GM18520 (cell line): ENCODE results near the gene TARS2.

Experiments used
- ATAC-seq: cut with Tn5 transposase; IDR thresholded peaks from one replicate; pipeline ENCODE4 v1.9.1; 2021; ENCODE audit not compliant: unreplicated experiment

The TARS2 gene

GRCh38 chr1:150555198-150555970 lies 68.2 kb downstream of the TARS2 start:
- ATAC-seq, result no peak

DNA sequence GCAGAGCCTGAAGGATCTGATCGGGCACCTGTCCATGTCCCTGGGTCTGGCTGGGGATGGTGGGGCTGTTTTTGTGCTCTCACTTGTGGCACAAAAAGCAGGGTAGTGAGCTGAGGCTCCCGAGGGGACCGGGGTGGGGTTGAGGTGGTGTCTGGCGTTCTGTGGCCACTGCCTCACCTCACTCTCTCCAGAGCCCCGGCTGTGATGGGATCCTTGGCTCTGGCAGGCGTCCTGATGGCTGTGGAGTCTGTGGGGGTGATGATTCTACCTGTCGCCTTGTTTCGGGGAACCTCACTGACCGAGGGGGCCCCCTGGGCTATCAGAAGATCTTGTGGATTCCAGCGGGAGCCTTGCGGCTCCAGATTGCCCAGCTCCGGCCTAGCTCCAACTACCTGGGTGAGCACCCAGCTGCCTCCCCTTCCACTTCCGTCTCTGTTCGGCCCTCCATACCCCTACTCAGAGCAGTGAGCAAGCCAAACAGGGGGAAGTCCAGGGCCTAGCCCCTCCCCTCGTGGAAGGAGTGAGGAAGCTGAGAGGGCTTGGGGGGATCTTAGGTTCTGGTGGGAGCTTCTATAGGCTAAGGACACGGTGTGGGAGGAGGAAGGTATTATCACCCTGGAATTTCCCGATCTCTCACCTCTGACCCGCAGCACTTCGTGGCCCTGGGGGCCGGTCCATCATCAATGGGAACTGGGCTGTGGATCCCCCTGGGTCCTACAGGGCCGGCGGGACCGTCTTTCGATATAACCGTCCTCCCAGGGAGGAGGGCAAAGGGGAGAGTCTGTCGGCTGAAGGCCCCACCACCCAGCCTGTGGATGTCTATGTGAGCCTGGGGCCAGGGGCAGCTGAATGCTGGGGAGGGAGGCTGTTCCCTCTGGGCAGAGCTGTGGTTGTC lies 69.0 kb downstream of the TARS2 start:
- ATAC-seq, result no peak

DNA sequence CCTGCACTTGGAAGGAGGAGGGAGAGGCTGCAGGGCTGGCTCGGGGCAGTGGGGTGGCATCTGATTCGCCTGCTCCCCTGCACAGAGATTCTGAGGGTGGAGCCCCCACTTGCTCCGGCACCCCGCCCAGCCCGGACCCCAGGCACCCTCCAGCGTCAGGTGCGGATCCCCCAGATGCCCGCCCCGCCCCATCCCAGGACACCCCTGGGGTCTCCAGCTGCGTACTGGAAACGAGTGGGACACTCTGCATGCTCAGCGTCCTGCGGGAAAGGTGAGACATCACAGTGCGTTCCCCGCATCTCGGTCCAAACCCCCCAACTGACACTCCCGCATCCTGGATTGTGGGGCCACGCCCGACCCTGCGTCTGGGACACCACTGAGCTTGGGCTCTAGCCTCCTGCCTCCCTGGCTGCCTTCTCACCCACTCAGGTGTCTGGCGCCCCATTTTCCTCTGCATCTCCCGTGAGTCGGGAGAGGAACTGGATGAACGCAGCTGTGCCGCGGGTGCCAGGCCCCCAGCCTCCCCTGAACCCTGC lies 69.9 kb downstream of the TARS2 start:
- no peak for ATAC-seq
